Uterus (tissue), 2 donors: ENCODE measurements around the gene FGD2.

Source experiments
- POLR2A ChIP-seq, 2 donors: fragments of 450-650 bp; IDR thresholded peaks; one replicate each; pipeline ENCODE4 v1.6.1; 2016; ENCODE audit warnings: antibody characterized with exemption in 2 of 2, mild to moderate bottlenecking in 1 of 2, moderate library complexity in 1 of 2
- TF ChIP-seq, protein P1 (sequence below), 4 experiments: fragments of 200-600 bp in 2 of 4; fragments of 450-650 bp in 2 of 4; sonication (generic) in 2 of 4; IDR thresholded peaks; one replicate each; pipeline ENCODE4 v1.5.1; 2016 to 2019; ENCODE audit warnings: antibody characterized with exemption in 4 of 4, mild to moderate bottlenecking in 2 of 4, moderate library complexity in 1 of 4

DNA sequence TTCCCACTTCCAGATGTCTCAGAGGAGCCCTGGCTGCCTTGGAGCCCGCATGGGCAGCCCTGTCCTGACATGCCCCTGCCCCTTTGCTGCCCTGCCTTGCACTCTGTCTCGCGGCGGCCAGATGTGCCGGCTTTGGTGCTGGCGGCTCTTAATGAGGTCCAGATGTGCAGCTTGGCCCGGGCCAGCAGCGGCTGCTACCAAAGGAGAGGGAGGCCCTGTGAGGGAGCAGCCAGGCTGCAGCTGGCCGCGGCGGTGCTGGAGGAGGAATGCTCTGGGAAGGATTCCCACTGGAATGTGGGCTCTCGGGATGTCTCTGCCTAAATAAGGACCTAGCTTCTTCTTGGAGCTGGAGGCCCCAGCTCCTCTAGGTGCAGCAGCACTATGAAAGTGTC, 72.4 kb downstream of the FGD2 start:
- TF ChIP-seq, protein P1, sequence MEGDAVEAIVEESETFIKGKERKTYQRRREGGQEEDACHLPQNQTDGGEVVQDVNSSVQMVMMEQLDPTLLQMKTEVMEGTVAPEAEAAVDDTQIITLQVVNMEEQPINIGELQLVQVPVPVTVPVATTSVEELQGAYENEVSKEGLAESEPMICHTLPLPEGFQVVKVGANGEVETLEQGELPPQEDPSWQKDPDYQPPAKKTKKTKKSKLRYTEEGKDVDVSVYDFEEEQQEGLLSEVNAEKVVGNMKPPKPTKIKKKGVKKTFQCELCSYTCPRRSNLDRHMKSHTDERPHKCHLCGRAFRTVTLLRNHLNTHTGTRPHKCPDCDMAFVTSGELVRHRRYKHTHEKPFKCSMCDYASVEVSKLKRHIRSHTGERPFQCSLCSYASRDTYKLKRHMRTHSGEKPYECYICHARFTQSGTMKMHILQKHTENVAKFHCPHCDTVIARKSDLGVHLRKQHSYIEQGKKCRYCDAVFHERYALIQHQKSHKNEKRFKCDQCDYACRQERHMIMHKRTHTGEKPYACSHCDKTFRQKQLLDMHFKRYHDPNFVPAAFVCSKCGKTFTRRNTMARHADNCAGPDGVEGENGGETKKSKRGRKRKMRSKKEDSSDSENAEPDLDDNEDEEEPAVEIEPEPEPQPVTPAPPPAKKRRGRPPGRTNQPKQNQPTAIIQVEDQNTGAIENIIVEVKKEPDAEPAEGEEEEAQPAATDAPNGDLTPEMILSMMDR (IDR thresholded peaks at IDR 0.05) = no peak
- no peak for TF ChIP-seq POLR2A (IDR thresholded peaks at IDR 0.05)
